Central memory CD4-positive, alpha-beta T cell (primary cell): ENCODE measurements around the gene C12orf76.
"Not testable (repeated sequence)": the region's sequence is repeated elsewhere in the genome, so short reads cannot be mapped to it uniquely, and the experiment has no call there.

Experiments
- DNase-seq: peaks from one replicate; pipeline ENCODE4 v3.0.0; 2022
- total RNA-seq, 3 experiments: gene quantifications; one replicate each; lab custom pipeline; 2026; lab: John Stamatoyannopoulos, UW

Gene C12orf76, protein sequence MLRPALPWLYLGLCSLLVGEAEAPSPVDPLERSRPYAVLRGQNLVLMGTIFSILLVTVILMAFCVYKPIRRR
- total RNA-seq, result 4.3 to 17.5 (median 12.3) reads per million in 3 experiments

DNA sequence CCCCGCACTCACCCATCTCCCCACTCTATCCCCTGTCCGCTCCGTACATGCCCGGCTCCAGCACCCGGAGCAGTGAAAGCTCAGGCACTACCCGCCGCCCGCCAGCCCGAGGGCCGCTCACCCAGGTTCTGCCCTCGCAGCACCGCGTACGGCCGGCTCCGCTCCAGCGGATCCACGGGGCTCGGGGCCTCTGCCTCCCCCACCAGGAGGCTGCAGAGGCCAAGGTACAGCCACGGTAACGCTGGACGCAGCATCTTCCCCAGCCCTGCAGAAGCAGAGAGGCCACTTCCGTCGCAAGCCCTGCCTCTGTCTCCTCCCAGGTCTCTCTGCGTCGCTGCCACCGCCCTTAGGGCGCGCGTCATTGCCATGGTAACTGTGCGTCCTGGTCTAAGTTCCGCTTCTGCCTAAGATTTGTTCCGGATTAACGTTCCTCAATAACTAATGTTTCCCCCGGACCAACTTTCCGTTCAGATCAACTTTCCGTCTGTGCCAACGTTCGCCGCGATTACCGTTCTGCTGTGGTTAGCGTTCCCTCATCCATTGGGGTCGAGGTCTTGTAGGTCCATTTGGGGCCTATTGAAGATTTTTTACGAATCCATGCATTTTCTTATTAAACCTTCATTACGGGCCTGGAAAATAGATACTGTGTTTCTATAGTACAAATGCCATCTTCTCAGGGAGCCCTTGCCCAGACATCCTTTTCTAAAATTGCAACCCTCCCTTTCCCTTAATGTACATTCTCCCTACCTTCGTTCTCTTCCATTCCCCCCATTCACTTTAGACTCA is at the start of gene C12orf76:
Gene C12orf76 (minus strand): TSS at position 281 of the 786 bp plus-strand sequence. CDS start 27 bp downstream, at position 254.
- DNase-seq, result peak; percentile 88

DNA sequence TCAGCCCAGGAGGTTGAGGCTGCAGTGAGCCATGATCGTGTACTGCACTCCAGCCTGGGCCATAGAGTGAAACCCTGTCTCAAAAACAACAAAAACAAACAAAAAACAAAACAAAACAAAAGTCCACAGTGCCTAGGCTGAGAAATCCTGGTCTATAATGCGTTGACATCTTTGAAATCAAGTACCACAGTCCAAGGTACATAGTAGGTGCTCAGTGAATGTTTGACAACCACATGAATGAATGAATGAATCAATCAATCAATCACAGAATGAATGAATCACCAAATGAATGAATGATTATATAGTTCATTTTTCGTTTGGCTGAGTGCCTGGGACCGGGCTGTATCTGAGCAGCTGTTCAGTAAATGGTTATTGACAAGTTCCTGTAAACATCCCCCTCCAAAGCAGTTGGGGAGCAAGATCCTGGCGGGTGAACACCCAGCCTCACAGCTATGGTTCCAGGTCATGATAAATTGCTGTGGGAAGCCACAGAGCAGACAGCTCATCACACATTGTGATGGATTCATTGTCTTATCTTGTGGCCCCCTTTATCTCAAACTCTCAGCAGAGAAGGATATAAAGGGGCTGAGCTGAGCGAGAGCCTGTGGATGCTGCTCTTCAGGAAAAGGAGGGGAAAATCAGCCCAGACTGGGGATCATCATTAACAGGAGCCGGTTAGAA is 45.4 kb upstream of the C12orf76 start:
- DNase-seq, result no peak

DNA sequence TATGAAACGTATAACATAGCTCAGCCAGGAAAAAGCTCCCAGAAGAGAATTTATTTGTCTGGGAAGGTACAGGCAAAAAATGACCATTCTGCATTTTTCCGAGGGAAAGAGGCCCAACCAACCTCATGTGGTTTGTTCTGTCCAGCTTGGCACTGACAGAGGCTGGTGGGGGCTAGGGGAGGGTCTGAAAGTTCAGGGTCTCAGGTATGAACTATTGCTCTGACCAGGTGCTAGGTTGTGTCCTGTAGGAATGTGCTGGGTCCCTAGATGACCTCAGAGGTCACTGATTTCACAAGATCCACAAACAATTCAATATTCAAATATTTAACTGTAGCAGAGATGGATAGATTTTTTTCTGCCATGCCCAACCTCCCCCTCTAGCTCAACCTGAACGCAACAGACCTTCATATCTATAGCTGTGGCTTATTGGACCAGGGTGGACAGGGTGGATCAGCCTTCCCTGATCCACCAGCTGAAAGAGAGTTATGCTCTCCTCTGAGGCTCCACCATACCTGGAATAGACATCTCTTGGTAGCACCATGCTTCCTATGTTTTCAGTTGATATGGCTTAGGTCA is 42.9 kb upstream of the C12orf76 start:
- DNase-seq, result no peak

DNA sequence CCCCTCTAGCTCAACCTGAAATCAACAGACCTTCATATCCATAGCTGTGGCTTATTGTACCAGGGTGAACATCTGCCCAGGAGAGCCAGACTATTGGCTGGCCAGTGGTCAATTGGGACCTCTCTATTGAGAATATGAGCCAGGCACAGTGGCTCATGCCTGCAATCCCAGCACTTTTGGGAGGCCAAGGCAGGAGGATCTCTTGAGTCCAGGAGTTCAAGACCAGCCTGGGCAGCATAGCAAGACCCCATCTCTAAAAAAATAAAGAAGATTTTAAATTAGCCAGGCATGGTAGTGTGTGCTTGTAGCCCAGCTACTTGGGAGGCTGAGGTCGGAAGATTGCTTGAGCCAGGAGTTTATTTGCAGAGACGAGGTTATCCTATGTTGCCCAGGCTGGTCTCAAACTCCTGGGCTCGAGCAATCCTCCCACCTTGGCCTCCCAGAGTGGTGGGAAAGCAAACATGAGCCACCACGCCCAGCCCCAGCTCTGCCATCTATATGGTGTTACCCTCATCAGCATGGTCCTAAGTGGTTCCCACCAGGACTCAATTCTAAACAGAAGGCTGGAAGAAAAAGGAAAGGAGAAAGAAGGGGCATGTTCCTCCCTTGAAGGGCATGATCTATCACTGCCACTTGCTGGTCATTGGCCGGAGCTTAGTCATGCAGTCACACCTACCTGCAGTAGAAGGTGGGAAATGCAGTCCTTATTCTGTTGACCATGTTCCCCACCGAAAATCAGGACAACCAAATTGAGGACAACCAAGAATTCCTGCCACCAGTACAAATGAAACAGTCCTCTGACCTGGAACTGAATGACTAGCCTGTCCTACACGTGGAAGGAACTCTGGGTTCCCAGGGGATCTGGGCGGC is 42.2 kb upstream of the C12orf76 start:
- DNase-seq, result no peak

DNA sequence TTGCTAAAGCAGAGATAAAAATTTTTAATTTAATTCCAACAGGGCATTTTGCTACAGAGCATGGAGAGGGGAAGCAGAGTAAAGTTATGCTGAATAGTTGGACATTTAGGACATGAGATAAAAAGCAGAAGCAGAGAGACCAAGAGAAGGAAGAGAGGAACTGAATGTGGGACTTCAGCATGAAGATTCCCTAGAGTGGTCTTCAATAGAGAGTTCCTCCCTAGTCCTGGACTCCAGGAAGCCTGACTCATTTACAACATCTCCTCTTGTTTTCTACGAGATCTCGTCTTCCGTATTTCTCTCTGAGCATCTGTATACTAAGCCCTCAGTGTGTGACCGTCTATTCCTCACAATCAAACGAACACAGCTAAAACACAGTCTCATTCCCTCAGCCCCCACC is 40.6 kb upstream of the C12orf76 start:
- no peak for DNase-seq

DNA sequence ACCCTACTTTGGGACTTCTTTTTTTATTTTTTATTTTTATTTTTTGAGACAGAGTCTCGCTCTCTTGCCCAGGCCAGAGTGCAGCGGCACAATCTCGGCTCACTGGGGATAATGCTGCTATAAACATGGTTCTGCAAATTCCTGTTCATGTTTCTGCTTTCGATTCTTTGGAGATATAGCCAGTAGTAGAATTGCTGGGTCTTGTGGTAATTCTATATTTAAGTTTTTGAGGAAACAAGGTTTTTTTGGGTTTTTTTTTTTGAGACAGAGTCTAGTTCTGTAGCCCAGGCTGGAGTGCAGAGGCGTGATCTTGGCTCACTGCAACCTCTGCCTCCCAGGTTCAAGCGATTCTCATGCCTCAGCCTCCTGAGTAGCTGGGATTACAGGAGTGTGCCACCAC is 39.9 kb upstream of the C12orf76 start:
- not testable (repeated sequence) for DNase-seq

DNA sequence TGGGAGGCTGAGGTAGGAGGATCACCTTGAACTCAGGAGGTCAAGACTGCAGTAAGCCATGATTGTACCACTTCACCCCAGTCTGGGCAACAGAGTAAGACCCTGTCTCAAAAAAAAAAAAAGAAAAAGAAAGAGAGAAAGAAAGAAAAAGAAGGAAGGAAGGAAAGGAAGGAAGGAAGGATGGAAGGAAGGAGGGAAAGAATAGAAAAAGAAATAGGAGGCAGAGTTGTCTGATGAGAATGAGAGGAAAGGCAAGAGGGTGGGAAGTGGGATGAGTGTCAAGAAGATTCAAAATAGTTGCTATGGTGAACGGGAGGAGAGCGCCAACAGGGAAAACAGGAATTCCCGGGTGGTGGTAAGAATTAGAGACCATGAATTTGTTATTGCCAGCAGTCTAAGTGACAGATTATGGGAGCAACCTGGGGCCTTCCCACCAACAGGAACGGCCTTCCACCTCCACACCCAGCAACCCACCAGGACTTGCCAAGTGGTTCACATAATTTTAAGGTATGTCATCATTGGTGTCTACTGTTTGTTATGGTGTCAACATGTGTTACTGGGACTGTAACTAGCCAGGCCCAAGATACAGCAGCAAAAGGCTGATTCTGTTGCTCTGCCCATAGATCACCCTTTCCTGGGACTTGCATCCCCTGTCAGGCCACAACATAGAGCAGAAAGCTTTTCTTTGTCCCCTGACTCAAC is 36.1 kb upstream of the C12orf76 start:
- no peak for DNase-seq

DNA sequence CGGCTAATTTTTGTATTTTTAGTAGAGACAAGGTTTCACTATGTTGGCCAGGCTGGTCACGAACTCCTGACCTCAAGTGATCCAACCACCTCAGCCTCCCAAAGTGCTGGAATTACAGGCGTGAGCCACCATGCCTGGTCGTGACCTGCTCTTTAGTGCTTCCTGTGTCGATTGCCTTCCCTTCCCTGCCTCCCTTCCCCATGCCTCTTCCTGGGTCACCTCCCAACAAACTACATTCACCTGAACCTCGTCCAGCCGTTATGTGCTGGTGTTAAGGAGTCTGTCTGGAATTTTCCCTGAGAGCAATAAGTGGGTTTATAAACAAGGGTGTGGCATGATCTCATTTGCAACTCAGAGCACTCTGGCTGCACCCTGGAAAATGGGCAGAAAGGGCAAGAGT is 32.1 kb upstream of the C12orf76 start:
- no peak for DNase-seq

DNA sequence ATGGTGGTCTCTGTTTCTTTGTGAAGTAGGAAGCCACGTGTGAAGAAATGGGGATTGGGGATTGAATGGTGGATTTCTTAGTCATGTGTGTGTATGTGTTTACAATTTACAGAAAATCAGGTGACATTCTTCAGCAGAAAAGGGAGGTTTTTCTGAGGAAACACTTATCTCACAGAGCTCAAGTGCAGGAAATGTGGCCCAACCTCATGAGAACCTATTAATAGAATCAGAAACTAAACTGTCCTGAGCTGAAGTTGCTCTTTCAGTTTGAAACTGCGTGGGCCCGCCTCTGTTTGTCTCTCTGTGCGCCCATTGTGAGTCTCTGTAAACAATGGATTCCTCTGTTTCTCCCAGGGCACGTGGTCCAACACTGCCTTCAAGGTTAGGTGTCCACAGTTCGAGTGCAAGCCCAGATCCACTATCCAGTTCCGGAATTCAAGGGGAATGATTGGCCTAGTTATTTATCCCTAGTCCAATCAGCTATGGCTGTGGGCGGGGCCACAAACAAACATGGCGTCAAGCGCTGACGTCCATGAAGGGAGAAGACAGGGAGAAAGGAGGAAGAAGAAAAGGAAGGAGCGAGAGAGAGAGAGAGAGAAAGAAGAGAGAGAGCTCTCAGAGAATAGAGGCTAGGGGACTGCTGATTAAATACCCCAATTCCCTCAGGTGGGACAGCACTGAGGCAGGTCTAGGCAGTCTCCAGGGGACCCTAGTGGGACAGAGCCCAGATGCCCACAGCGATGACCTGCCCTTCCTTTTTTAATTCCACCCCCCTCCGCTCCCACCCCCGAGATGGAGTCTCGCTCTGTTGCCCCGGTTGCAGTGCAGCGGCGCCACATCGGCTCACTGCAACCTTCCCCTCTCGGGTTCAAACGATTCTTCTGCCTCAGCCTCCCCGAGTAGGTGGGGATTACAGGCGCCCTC is 31.4 kb upstream of the C12orf76 start:
- DNase-seq, result peak; percentile 79

DNA sequence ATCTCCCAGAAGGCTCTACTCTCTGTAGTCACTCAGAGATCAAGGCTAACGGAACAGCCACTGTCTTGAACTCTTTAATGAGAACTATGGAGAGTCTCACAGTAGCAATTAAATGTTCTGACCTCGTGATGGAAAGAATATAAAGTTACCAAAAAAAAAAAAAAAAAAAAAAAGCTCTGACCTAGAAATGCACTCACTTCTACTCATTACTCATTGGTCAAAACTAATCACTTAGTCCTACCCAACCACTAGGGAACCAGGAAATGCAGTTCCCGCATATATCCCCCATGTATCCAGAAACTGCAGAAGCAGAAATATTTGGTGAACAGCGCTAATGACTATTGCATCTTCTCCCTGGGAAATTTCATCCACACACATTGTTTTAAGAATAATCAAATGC is 29.5 kb upstream of the C12orf76 start:
- no peak for DNase-seq

DNA sequence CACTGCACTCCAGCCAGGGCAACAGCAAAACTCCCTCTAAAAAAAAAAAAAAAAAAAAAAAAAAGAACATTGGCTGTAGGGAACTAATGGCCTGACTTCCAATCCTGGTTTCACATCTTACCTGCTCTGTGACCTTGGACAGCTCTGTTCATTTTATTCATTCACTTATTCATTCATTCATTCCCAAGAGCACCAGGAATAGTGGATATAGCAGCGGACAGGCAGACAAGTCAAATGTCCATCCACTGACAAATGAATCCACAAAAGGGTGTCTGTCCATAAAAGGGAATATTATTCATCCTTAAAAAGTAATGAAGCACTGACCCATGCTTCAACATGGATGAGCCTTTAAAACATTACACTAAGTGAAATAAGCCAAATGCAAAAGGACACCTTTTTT is 27.6 kb upstream of the C12orf76 start:
- DNase-seq, result no peak

DNA sequence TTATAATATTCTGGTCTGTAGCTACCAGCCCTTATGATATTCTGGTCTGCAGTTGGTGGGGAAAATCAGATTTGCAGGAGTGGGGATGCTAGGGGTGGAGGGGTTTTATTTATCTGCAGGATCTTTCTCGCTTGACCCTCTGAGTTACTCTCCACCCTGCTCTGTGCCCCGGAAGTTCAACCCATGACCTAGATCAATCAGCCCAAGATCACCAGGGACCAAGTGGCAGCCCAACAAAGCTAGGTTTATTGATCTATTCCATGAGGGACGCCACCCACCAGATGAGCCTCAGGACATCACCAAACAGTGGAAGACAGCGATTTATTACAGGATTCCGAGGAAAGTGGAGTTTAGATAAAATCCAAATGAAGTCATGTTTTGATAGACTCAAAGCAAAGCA is 25.8 kb upstream of the C12orf76 start:
- DNase-seq, result no peak

DNA sequence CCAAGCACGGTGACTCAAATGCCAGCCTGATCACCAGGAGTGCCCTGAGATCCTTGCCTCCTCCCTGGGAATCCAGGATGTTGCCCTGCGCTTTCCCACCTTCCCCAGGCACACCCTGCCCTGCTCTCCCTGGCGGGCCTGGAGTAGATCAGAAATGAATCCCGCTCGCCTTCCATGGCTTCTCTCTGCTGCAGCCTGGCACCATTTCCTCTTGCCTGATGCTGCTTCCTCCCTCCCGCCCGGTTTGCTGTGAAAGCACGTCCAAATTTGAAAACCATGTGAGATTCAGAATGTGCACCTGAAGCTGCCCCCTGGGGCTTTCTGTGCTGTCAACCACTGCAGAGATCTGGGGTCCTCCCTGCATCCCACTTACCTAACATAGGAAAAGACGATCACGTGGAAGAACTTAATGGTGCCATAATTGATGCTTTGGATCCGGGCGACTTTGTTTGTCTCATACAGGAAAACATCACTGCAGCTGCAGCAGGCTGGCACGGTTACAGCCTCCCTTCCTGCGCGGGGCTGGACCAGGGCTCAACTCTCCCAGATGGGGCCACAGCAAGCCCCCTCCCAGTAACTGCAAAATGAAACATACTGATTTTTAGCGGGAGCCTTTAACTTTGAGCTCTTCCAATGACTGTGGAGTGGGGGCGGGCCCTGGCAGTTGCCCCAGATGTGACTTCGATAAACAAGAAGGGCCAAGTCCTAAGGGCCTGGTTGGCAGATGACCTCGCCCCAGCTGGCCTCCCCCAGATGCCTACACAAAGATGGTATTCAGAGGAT is 24.9 kb upstream of the C12orf76 start:
- DNase-seq, result peak; percentile 12

DNA sequence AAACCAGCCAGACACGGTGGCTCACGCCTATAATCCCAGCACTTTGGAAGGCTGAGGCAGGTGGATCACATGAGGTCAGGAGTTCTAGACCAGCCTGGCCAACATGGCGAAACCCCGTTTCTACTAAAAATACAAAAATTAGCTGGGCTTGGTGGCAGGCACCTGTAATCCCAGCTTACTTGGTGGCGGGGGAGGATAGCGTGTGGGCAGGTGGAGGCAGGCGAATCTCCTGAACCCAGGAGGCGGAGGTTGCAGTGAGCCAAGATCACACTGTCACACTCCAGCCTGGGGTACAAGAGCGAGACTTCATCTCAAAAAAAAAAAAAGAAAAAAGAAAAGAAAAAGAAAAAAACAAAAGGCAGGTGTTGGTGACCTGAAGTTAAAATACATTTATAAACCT is 24.3 kb upstream of the C12orf76 start:
- not testable (repeated sequence) for DNase-seq

DNA sequence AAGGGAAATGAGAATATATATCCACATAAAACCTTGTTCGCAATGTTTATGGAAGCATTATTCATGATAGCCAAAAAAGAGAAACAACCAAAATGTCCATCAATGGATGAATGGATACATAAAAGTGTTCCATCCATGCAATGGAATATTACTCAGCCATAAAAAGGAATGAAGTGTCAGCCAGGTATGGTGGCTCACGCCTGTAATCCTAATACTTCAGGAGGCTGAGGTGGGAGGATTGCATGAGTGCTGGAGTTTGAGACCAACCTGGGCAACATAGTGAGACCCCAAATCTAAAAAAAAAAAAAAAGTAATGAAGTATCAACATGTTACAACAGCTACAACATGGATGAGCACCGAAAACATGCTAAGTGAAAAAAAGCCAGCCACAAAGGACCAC is 23.6 kb upstream of the C12orf76 start:
- no peak for DNase-seq

DNA sequence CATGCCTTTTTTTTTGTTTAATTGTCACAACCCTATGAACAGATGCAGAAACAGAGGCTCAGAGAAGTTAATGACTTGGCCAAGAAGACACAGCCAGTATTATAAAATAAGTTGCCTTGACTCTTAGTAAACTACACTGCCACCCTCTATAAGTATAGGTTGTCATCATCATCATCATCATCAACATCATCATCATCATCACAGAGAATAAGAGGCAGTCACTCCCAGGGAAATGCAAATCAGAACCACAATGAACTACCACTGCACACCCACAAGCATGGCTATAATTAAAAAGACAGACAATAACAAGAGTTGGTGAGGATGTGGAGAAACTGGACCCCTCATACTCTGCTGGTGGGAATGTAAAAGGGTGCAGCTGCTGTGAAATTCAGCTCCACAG is 23.2 kb upstream of the C12orf76 start:
- no peak for DNase-seq

DNA sequence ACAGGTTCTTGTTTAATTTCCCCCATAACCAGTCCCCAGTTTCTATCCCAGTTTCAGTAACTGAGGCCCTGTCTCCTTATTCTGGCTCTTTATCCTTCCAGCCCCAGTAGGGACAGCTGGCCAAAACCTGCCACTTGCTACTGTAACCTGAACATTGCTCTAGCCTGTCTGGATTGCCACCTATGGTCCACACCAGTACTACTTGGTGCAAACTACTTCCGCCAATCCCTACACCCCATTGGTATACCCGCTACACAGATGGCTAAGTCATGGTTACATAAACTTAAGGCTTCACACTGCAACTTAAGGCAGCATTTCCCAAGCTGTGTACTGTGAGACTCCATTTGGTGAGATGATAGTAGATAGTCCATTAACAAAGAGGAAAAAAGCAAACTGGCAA is 20.3 kb upstream of the C12orf76 start:
- DNase-seq, result no peak

DNA sequence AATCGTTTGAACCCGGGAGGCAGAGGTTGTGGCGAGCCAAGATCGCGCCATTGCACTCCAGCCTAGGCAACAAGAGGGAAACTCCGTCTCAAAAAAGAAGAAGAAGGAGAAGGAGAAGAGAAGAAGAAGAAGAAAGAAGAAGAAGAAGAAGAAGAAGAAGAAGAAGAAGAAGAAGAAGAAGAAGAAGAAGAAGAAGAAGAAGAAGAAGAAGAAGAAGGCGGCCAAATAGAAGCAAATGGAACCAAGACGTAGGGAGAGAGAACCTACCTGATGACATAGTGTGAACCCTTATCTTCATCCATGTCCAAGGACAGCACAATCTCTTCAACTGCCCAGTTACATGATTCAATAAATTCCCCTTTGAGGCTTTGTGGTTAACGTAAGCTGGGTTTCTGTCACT is 19.8 kb upstream of the C12orf76 start:
- DNase-seq, result not testable (repeated sequence)

DNA sequence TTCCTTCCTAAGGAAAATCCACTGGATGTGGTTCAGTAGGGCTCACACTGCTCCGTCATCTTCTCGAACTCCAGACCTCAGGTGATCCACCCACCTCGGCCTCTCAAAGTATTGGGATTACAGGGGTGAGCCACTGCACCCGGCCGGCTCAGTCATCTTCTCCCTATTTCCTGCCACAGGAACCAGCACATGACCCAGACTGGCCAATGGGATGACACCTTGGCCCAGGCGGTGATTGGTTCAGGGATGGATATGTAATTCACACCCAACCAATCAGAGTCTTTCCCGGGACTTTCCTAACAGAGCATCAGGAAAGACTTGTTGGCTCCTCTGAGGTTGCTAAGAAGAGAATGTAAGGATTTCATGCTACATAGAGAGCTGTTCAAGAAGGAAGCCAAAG is 19.2 kb upstream of the C12orf76 start:
- DNase-seq, result no peak

DNA sequence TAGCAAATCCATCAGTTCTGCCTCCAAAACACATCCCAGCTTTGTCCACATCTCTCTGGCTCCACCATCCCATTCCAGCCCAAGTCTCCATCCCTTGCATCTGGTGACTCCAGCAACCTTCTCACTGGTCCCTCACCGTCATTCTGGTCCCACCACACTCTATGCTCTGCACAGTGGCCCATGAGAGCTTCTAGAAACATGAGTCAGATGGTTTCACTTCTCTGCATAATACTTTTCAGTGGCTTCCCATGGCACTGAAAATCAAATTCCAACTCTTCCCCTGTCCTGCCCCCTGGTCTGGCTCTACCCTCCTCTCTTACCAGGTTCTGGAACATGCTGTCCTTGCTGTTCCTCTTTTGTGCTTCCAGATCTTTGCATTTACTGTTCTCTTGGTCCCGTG is 17.2 kb upstream of the C12orf76 start:
- no peak for DNase-seq
